Measurements from ENCODE around the gene NAP1L5. TPM values are rescaled to one million over a fixed set of nuclear protein-coding genes. Genes with fewer than 3 reads are reported as not detected.
A peak's percentile ranks its signal among the peaks of the same experiment; 100 is the strongest.

Gene NAP1L5
- total and polyA plus RNA-seq, 2 of the 13 experiments (the other 11 are each of a cell fraction or from before 2014, with no cell fraction given): 1.3 to 1.6 TPM

DNA sequence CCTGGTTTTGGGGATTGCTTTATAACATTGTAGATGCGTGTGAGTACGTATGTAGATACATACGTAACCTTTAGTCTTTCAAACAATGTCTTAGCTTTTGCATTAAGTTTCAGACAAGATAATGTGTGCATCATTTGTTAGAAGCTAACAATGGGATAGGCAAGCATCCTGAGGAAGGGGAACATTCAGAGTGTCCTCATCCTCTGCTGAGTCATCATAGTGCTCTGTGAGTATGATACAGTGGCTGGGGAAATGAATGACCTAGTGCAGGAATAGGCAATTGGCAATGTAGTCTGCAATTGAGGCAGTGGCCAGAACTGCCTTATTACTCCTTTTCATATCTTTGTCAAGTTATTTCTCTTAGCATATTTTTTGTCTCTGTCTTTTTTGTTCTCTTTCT is 7.3 kb downstream of the NAP1L5 start:
- no TSS peak for BruUV-seq (replicated peaks)
- TF ChIP-seq ZNF317 (CRISPR knock-in tag; IDR thresholded peaks at IDR 0.05): no peak
- TF ChIP-seq MAFK (conservative IDR thresholded peaks at IDR 0.05 in 1 of 2, IDR thresholded peaks at IDR 0.05 in 1 of 2; ENCODE audit: low read length in 2 of 2): peak; percentile 40 to 56; a peak in 2 of 4 replicates
- DNase-seq (ENCODE audit: low spot score): no peak
- H3K9me3 ChIP-seq (ENCODE audit: low read length): no peaks in the 10 kb centered on the region
- WGBS (ENCODE audit: low lambda C conversion rate): 97% methylated on average over 3 of the region's 3 CpGs
- no peaks in the 10 kb centered on the region for H3K27me3 ChIP-seq (ENCODE audit: control insufficient read depth in 1 of 2, insufficient read depth in 2 of 2, low read length in 2 of 2)
- ChIA-PET CTCF (ENCODE audit: low intra/inter-chr PET ratio, low total read pairs) (no interaction called here), POLR2A (no interaction called here)
- in situ Hi-C loops (cut with HindIII; ENCODE audit: extremely low pct_ligation_motif_present, low pct_unique_long_range_greater_than_20kb): no loop called here
- no peak for ATAC-seq
- H3K4me2 ChIP-seq (ENCODE audit: low read depth, low read length): no peak overlapping the region
- no peaks in the 10 kb centered on the region for H3K79me2 ChIP-seq (ENCODE audit: insufficient read depth, low read length)
- no peak overlapping the region for H3K27ac ChIP-seq (ENCODE audit: extremely low read length, insufficient read depth, low read length)
- H4K20me1 ChIP-seq (ENCODE audit: insufficient read depth, low read length): no peaks in the 10 kb centered on the region
- no peaks in the 10 kb centered on the region for H3K36me3 ChIP-seq (replicated peaks in 1 of 2; ENCODE audit: control insufficient read depth in 1 of 2, insufficient read depth in 2 of 2, low read length in 2 of 2)
- no peak for FAIRE-seq
- no peaks in the 10 kb centered on the region for H3K4me1 ChIP-seq (ENCODE audit: insufficient read depth, low read length)
- H3K9ac ChIP-seq (ENCODE audit: insufficient read depth, low read depth, low read length): no peak overlapping the region
- no peak overlapping the region for H3K4me3 ChIP-seq (replicated peaks in 1 of 3; ENCODE audit: insufficient read depth in 1 of 3, low read depth in 2 of 3, low read length in 3 of 3)
- intact Hi-C loops (cut with micrococcal nuclease; ENCODE audit: unreplicated experiment): no loop called here
- H2AFZ ChIP-seq (ENCODE audit: low read length): no peak overlapping the region

GRCh38 chr4:88681209-88681608 is 16.4 kb downstream of the NAP1L5 start:
- Histone ChIP-seq H3K4me3 (replicated peaks in 1 of 3; ENCODE audit: insufficient read depth in 1 of 3, low read depth in 2 of 3, low read length in 3 of 3) (no peak overlapping the region), H3K27me3 (ENCODE audit: control insufficient read depth in 1 of 2, insufficient read depth in 2 of 2, low read length in 2 of 2) (no peaks in the 10 kb centered on the region), H3K9ac (ENCODE audit: insufficient read depth, low read depth, low read length) (no peak overlapping the region), H4K20me1 (ENCODE audit: insufficient read depth, low read length) (no peaks in the 10 kb centered on the region), H3K4me1 (ENCODE audit: insufficient read depth, low read length) (no peaks in the 10 kb centered on the region), H3K79me2 (ENCODE audit: insufficient read depth, low read length) (no peaks in the 10 kb centered on the region), H3K36me3 (replicated peaks in 1 of 2; ENCODE audit: control insufficient read depth in 1 of 2, insufficient read depth in 2 of 2, low read length in 2 of 2) (peaks cover 0 to 1% of the 10 kb centered on the region in 2 experiments; a peak in 1 of 5 replicates), H2AFZ (ENCODE audit: low read length) (no peak overlapping the region), H3K4me2 (ENCODE audit: low read depth, low read length) (no peak overlapping the region), H3K27ac (ENCODE audit: extremely low read length, insufficient read depth, low read length) (no peak overlapping the region), H3K9me3 (ENCODE audit: low read length) (no peaks in the 10 kb centered on the region)
- POLR2A ChIA-PET: no interaction called here
- TF ChIP-seq ZNF883 (CRISPR knock-in tag; IDR thresholded peaks at IDR 0.05; ENCODE audit: not compliant biosample characterization): no peak
- TF ChIP-seq ZNF430 (CRISPR knock-in tag; IDR thresholded peaks at IDR 0.05): no peak
- no peak for TF ChIP-seq ZNF205 (CRISPR knock-in tag; IDR thresholded peaks at IDR 0.05)
- TF ChIP-seq KLF6 (CRISPR knock-in tag; IDR thresholded peaks at IDR 0.05): no peak
- no peak for TF ChIP-seq ZNF33A (CRISPR knock-in tag; IDR thresholded peaks at IDR 0.05; ENCODE audit: borderline replicate concordance)
- TF ChIP-seq FOSL1 (CRISPR knock-in tag; IDR thresholded peaks at IDR 0.05; ENCODE audit: borderline replicate concordance): no peak
- no peak for TF ChIP-seq SRSF1 (optimal IDR thresholded peaks at IDR 0.05; ENCODE audit: low read depth, low read length)
- TF ChIP-seq NCOA2 (CRISPR knock-in tag; IDR thresholded peaks at IDR 0.05): no peak
- no peak for TF ChIP-seq SATB2 (CRISPR knock-in tag; IDR thresholded peaks at IDR 0.05)
- TF ChIP-seq, protein P1, sequence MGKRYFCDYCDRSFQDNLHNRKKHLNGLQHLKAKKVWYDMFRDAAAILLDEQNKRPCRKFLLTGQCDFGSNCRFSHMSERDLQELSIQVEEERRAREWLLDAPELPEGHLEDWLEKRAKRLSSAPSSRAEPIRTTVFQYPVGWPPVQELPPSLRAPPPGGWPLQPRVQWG (CRISPR knock-in tag; IDR thresholded peaks at IDR 0.05; ENCODE audit: borderline replicate concordance, low read depth): no peak
- TF ChIP-seq DNMT1 (CRISPR knock-in tag; IDR thresholded peaks at IDR 0.05): no peak
- TF ChIP-seq NFYB (CRISPR knock-in tag; IDR thresholded peaks at IDR 0.05): no peak
- TF ChIP-seq ASH2L (IDR thresholded peaks at IDR 0.05; ENCODE audit: insufficient read length, low read depth, low read length): no peak
- TF ChIP-seq ZNF746 (CRISPR knock-in tag; IDR thresholded peaks at IDR 0.05): no peak
- TF ChIP-seq ATF4 (CRISPR knock-in tag; IDR thresholded peaks at IDR 0.05): no peak
- TF ChIP-seq SMYD3 (CRISPR knock-in tag; IDR thresholded peaks at IDR 0.05): no peak
- no peak for TF ChIP-seq KAT7 (CRISPR knock-in tag; IDR thresholded peaks at IDR 0.05; ENCODE audit: borderline replicate concordance)
- in situ Hi-C loops (cut with HindIII; ENCODE audit: extremely low pct_ligation_motif_present, low pct_unique_long_range_greater_than_20kb) (no loop called here), intact Hi-C loops (cut with micrococcal nuclease; ENCODE audit: unreplicated experiment) (no loop called here)
- ATAC-seq (no peak), FAIRE-seq (no peak), DNase-seq (ENCODE audit: low spot score) (no peak)
- BruUV-seq (replicated peaks): no TSS peak
- 91% methylated on average over 5 of the region's 5 CpGs for WGBS (ENCODE audit: low lambda C conversion rate)
- CTCF ChIA-PET (ENCODE audit: low intra/inter-chr PET ratio, low total read pairs): no interaction called here

Measured in HepG2 (cell line).